Measurements from ENCODE around the gene COL28A1.

COL28A1 gene

DNA sequence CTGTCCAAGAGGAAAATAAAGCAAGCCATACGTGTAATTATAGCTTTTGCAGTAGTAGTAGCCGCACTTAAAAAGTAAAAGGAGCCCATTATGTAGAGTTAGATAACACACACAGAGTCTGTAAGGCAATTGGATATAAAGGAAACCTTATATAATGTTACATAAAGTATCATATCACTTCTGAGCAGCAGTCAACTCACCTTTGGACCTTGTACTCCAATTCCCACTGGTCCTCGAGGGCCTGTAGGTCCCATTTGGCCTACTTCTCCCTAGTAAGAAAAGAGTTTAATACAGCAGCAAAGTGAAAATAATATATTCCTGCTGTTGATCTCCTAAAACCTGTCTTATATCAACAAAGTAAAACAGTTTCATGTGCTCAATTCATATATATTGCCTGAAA lies 83.6 kb downstream of the COL28A1 start:
- no peak for DNase-seq

DNA sequence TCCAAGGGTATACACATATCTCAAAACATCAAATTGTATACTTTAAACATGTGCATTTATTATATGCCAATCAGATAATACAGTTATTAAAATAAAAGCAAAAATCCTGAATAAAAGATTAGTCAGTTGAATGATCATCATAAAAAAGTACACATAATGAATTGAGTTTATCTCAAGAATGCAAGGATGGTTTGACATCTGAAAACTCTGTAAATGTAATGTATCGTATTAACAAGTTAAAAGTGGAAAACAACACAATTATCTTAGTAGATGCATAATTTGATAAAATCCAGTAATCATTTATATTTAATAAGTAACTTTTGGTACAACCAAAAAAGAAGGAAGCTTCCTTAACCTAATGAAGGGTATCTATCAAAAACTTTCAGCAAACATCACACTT lies 86.6 kb downstream of the COL28A1 start:
- DNase-seq, result no peak

DNA sequence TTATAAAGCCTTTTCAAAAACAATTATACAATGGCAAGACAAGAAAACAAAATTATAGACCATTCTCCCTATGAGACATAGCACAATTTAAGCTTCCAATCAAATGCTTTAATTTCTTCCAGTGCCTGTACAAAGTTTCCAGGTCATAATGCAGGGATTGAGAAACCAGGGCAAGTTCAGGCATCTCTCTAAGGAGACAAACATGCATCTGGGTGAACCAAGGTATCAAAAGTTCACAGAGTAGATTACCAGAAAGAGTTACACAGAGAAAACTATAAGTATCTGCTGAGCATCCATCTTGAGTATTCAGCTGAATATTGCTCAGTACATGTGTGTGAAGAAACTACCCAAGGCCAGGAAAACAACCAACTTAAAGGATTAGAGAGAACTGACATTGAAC lies 89.1 kb downstream of the COL28A1 start:
- no peak for DNase-seq

DNA sequence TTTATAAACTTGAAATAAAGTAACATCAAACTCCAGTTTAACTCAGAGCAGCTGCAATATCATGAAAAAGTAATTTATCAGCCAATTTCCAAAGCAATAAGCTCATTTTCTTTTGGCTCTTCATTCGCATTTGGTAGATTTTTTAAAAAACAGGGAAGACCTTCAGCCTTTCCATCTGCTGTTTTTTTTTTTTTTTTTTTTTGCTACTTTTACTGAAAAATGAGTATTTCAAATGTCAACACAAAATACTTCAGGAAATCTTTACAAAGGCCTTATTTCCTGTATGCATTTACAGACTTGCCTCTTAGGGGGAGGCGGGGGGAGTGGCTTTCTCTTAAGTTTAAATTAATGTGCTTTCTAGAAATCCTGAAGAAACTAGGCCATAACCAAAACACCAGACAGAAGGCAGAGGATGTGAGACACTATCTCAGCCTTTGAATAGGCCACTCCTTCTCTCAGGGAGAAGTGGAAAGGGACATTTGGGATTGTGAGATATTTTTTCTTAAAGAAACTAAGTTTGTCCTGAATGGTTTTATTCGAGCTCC lies 91.8 kb downstream of the COL28A1 start:
- DNase-seq, result no peak

DNA sequence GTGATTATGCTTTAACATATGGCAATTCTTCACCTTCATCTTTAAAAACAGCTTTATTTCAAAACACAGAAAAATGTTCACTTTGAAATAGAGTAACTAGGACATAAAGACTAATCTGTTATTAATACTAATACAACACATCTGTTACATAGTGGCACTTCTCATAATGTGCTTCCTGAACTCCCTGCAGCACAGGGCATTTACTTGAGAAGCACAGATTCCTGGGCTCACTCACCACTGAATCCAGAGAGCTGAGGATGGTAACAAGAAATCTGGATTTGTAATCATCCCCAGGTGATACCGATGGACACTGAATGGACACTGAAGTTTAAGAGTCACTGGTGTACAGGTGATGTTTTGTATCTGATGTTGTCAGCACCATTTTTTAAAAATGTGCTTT lies 96.1 kb downstream of the COL28A1 start:
- no peak for DNase-seq

DNA sequence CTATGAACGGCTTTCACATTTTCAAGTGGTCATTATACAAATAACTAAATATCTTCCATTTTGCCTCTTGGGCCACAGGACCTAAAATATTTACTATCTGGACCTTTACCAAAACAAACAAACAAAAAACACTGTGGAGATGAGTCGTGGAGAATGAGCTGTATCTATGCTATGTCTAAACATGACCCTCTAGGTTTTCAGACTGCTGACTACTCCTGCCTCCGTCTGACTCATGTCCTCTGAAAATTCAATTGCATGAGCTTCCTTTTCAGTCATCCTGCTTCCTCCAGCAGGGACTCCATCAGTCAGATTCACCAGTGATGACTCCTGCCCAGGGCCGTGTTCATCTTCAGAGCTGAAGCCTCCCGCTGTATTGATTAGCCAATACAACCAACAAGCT lies 96.8 kb downstream of the COL28A1 start:
- no peak for DNase-seq

DNA sequence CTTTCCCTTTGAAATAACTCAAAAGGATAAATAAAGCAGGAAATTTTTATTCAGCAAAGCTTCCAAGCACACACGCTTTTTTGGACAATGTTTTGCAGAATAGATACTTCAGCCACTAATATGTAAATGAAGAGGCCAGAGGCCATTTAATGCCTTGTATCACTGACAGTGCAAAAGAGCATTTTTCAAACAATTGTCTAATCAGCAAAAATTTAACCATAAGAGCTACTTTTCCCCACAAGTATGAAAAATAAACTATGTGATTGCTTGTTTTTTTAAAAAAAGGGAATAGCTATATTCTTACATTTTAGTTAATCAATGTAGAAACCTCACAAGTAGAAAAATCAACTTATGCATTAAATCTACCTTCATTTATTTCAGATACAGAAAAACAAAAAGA lies 99.7 kb downstream of the COL28A1 start:
- no peak for DNase-seq

DNA sequence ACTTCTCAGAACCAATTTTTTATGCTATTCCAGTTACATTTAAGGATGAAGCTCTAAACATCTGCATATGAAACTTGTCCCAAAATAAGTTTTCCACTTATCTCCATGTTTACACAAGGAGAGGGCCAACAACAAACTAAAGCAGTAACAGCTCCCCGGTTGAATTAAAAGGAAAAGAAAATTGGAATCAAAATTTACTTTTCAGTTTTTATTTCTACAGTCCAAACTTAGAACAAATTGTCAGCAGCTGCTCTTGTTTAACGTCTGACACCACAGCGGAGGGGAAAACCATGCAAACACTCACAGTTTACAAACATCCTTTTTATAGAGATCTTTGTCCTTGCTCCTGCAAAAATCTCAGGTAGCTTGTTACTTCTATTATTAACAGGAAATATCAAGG lies 101.3 kb downstream of the COL28A1 start:
- DNase-seq, result no peak

DNA sequence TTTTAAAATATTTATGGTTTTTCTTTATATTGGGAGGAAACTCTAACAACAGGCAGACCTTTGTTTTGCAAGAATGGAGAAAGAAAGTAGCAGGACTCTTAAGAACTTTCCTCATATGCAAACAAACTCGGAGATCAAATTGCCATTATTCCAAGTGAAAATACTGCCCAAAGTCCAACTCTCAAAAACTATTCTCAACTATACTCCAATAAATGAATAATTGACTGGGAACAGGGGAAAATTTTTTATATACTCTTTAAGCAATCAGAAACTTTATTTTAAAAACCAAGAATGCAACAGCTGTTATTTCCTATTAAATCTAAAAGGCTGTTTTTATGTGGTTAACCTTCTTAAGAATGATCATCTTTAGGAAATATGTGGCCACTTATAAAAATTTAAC lies 101.9 kb downstream of the COL28A1 start:
- DNase-seq, result no peak

DNA sequence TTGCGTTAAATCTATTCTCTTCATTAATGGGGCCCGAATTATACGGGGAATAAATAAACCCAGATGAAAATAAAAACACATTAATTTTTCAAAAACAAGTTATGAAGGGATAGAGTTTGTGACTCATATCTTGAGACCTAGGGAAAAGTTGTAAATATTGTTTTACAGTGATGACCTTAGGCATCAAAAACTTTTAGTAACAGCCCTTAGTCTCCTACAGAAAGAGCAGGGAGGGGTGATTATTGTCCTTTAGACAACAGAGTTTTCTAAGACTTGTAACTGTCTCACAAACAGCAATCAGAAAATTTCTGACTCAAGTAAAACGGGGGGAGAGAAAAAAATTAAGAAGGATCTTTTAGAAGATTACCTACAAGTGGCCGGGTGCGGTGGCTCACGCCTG lies 102.7 kb downstream of the COL28A1 start:
- DNase-seq, result no peak

DNA sequence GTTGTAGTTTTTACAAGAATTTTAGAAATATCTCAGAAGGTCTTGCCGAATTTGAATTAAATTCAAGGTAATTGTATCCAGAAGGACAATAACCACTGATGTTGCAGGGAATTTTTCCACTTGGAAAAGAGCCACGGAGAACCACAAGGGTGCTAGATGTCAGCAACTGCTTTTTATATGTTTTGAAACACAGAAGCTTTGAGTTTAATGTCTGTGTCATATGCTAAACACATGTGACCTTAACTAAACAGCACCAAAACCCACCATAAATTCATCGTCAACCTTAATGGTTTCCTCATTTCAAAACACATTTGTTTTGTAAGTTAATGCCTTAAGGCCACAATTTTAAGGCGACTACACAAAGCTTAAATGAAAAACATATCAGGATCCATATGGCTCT lies 106.9 kb downstream of the COL28A1 start:
- DNase-seq, result no peak

DNA sequence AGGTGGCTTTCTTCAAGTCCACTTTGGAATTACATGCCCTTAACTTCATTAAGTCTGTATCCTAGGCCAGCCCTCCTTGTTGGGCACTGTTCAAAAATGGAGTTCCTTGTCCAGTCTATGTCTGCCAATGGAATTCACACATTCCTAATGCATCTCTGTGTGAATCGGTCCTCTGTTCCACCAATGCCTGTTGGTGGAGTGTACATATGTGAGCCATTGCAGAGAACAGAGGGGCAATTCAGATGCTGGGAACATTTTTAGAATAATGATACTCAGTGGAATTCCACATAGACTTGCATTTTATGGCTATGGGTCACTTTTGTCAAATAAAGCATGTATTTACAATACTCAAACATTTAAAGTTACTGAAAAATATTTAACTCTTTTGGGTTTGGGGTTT lies 108.3 kb downstream of the COL28A1 start:
- DNase-seq, result no peak

DNA sequence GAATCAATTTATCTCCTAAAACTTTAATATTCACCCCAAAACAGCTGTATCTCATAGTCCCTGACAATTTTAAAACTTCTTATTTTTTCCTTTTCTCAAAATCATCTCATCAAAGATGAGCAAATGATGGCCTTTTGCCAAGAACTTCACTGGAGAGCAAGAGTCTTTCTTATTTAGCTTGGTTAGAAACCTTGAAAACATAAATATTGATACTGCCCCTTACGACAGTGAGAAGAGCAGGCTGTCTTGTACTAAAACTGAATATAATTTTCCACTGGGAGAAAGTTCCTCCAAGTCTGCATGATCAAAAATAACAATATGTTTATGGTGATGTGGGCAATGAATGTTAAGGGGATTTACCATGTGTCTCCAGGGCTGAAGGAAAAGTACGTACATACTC lies 109.0 kb downstream of the COL28A1 start:
- DNase-seq, result no peak

DNA sequence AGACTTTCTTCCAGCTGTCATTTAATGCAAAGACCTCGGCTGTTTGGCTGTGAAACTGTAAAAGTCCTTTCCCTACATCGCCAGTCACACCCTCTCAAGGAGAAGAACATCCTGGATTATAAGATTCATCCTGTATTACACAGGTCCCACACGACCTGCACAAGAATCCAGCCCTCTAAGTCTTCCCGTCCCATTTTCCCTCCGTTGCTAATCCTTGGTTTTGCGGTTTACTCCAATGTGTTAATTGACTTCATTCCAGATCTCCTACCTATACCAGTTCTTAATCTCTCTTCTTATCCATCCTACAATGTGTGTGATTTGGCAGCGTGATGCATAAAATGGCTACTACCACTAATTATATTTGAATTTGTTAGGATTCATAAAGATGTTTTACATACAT lies 110.4 kb downstream of the COL28A1 start:
- no peak for DNase-seq

DNA sequence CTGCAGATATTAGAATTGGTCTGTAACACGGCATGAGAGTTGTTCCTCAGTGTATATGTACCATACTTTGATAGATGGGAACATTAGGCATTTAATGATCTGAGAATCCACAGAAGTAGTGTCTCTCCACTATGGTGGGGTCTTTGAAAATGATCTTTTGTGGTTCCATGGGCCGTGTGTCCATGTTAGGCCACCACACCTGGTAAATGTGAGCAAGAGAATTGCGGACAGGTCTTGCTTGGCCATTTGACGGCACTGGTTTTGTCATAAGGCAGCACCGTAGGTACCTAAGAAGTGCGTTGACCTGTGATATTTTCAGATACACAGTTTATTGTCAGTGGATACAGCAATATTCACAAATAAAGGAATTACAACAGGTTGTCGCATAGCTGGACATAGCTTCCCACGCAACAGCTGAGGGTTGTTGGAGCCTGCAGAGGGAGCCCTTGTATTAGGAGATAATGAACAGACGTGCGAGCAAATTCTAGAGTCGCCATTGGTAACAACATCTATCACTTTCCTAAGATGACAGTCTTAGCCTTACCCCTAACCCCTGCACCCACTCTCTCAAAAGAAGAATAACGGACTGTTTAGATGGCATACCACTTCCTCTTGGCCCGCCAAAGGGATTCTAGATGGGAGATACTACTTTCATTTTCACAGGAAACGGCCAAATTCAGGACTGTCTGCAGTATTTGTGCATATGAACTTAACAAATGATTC lies 111.4 kb downstream of the COL28A1 start:
- DNase-seq, result peak; percentile 48

DNA sequence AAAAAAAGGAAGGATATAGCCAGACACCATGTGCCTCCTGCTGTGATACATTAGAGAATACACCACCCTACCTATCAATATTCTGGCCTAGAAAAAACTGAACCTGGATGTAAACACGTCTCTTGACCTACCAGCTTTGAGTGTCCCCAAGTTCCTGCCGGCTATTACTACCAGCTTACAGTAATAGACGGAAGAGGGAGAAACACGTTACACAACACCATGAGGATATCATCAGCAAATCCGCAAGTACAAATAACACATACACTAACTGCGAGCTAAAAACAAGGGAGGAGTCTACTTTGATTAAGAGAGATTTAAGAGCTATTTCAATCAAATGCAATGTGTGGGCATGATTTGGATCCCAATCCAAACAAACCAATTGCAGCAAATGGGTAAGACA lies 113.0 kb downstream of the COL28A1 start:
- no peak for DNase-seq

DNA sequence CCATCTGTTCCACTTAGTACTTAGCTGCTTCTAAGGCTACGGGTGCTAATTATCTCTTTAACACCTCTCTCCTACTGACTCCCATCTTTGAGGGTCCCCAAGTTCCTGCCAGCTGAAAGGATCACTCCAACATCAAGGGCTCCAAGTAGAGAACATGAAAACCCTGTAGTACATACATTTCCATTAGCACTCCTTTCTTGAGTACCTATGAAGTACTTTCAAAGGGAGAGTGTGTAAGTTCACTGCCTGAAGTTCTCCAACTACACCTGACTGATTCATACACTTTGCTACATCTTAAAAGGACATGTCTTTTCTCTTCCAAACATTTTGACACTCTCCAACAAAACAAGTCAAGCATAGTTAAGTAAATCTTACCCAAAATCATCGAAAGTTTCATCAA lies 113.8 kb downstream of the COL28A1 start:
- DNase-seq, result no peak

DNA sequence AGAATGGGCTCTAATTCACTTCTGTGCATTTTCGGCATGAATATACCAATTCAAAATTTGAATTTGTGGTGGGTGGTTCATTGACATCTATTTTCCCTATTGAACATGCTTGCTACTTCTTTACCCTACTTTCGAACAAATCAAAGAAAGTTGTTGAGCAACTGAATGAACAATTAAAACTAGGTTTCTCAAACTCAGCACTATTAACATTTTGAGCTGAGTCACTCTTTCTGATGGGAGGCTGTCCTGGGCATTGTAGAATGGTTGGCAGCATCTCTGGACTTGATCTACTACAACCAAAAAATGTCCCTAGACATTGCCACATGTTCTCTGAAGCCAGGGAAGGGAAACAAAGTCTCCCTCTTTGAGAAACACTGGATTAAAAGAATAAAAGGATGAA lies 116.7 kb downstream of the COL28A1 start:
- no peak for DNase-seq

DNA sequence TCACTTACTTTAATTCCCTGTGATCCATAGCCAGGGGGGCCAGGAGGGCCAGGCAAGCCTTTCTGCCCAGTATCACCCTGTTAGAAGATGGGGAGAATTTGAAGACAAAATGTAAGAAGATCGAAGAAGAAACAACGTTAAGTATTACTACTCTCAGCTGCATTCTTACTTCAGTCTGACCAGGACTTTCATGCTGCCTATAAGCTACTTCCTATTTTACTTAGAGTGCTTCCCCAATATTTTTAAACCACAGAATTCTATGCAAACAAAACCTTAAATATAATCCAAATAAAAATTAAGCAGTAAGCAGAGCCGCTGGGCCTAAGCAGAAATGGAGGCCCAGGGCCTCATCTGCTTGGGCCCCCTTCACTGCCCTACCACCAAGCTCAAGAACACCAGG lies 117.8 kb downstream of the COL28A1 start:
- no peak for DNase-seq

DNA sequence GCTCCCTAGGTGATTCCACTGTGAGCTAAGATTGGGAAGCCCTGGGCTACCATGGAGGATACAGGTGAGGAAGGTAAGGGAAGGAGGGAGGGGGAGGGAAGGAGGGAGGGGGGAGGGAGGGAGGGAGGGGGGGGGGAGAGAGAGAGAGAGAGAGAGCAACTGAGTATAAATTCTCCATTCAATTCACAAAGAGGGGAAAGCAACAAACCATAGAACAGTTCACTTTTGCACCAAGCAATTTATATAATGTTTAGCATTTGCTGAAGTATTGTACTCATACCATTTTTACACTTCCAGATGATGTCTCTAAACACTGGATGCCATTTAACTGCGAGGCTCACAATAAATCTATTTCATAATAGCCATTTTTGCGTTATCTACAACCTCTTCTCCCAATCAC lies 118.3 kb downstream of the COL28A1 start:
- DNase-seq, result no peak

DNA sequence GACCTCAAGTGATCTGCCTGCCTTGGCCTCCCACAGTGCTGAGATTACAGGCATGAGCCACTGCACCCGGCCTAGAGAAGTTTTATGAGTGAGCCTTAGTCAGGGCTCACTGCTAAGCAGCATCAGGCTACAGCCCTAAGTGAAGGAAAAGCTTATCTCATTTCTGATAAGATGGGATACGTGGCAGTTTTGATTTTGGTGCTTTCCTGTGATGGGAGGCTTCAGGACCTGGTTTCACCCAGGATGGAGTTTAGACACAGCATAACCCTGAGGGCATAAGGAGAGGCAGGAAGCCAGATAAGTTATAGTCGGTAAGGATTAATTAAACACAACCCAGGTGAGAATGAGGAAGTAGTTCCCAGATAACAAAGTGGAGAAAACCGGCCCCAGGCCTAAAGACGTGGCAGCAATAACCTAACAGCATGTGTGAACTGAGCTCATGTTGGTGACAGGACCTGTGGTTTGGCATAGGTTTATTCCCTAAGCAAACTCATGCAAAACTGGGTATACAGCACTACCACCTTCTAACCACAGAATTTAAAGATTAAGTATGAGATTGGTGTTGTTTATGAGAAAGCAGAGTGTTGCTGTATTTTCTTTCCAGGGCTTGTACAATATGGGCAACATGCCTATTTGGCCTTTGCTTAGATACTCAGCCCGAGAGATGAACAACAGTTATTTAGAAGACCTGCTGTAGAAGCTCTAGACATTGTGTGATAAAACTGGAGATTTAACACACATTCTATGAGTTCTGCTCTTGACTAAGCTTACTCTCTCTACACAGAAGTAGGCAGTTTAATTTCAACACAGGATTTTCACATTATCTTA lies 119.4 kb downstream of the COL28A1 start:
- no peak for DNase-seq

DNA sequence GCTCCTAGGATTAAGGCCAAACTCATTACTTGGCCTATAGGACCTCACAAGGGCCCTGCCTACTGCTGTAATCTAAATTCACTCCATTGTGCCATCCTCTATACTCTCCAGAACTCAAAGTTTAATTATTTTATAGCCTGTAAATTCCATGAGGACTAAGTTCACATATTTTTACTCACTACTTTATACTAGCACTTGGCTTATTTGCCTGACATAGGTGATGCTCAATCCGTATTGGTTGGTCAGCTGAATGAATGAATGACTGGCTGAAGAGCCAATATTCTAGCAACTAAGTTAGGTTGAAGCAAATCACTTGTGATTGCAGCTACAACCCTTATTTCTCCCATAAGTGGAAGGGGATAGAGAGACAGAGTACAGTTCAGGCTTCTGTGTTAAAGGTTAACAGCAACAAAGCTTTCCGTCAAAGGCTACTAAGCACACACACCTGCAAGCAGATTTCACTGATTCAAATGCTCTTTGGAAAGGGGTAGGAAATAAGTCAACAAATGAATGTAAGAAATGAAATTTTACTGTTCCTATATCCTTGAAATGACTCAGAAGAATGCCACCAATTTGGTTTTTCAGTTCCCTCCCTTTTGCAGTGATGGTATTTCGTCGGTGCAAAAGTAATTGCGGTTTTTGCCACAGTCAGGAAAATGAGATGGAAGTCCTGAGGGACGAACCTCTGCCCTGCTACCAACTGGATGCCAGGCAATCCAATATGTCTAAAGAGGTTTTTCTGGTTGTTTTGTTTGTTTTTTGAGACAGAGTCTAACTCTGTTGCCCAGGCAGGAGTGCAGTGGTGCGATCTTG lies 120.7 kb downstream of the COL28A1 start:
- DNase-seq, result no peak

DNA sequence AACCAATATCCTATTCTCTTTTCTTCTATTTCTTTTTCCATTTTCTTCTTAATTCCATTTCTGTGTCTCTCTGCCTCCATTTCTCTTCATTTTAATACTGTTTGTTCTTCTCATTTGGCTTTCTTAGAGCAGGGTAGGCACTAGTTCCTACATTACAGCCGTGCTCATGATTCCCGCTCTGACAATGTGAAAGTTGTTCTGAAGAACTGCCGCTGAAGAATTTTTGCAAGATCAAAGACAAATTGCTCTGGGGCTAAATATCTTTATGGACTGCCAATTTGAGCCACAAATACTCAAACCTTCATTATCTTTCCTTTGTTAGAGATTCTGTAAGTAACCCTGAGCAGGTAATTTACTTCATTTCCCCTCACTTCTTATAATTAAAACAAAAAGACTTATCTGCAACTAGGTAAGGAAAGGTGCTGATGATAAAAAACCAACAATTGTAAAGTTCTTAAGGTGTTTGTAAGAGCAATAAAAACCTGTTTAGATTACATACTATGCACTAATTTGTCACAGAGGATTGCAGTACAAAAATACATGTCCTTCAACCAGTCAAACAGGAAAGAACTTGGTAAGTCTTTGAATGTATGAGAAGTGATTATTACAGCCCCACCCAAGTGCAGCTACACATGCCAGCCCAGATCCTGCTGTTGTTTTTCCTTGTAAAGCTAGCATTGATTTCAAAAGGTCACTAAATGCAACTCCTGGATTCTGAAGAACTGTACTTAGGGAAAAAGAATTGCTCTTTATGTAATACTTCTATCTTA lies 127.5 kb downstream of the COL28A1 start:
- no peak for DNase-seq

Data from NCI-H1417 treated with DMSO at 0.1 percent for 48 hours (cell line).